ENCODE measurements around the gene EIF3F. TPM values are rescaled to one million over a fixed set of nuclear protein-coding genes. Genes with fewer than 3 reads are reported as not detected.

EIF3F gene
- polyA plus RNA-seq, 1 donor from 2014 or later, result 266 TPM

GRCh38 chr11:7969756-7970646 is 17.1 kb upstream of the EIF3F start:
- H3K4me2 ChIP-seq (ENCODE audit: low read length), result no peak overlapping the region
- no peaks in the 10 kb centered on the region for H3K9me2 ChIP-seq (ENCODE audit: insufficient read depth, low read length)
- H3K9me3 ChIP-seq (ENCODE audit: low read length), result no peaks in the 10 kb centered on the region
- H3K4me3 ChIP-seq (ENCODE audit: low read length), result no peak overlapping the region
- TF ChIP-seq TAF1 (IDR thresholded peaks at IDR 0.05; ENCODE audit: low read depth) (no peak), EZH2 (IDR thresholded peaks at IDR 0.05; ENCODE audit: borderline replicate concordance, insufficient read depth, low read length, poor library complexity, severe bottlenecking) (no peak), EP300 (conservative IDR thresholded peaks at IDR 0.05; ENCODE audit: poor library complexity, severe bottlenecking) (no peak), POLR2AphosphoS5 (IDR thresholded peaks at IDR 0.05) (no peak), RAD21 (conservative IDR thresholded peaks at IDR 0.05) (no peak), SMC3 (conservative IDR thresholded peaks at IDR 0.05; ENCODE audit: poor library complexity) (no peak), REST (IDR thresholded peaks at IDR 0.05; ENCODE audit: borderline replicate concordance) (no peak), CTCF (IDR thresholded peaks at IDR 0.05; ENCODE audit: poor library complexity, severe bottlenecking) (no peak), MXI1 (conservative IDR thresholded peaks at IDR 0.05; ENCODE audit: poor library complexity, severe bottlenecking) (no peak)
- H2AFZ ChIP-seq (ENCODE audit: low read depth, low read length), result no peak overlapping the region
- no peaks in the 10 kb centered on the region for H4K20me1 ChIP-seq (ENCODE audit: insufficient read depth)
- H3K36me3 ChIP-seq (ENCODE audit: insufficient read depth, low read length), result no peaks in the 10 kb centered on the region
- no peak overlapping the region for H3K27ac ChIP-seq (ENCODE audit: low read length)
- H3K9ac ChIP-seq (ENCODE audit: low read length), result no peak overlapping the region
- no peaks in the 10 kb centered on the region for H3K79me2 ChIP-seq (replicated peaks; ENCODE audit: insufficient read depth, low read length)
- no peaks in the 10 kb centered on the region for H3F3A ChIP-seq (ENCODE audit: insufficient read depth, low read length, poor library complexity, severe bottlenecking)
- no peaks in the 10 kb centered on the region for H3K27me3 ChIP-seq (ENCODE audit: insufficient read depth, low read depth, low read length)

GRCh38 chr11:7971846-7972245 is 15.3 kb upstream of the EIF3F start:
- H3K36me3 ChIP-seq (ENCODE audit: insufficient read depth, low read length), result no peaks in the 10 kb centered on the region
- H3K27me3 ChIP-seq (ENCODE audit: insufficient read depth, low read depth, low read length), result no peaks in the 10 kb centered on the region
- no peak overlapping the region for H3K27ac ChIP-seq (ENCODE audit: low read length)
- no peaks in the 10 kb centered on the region for H3K9me3 ChIP-seq (ENCODE audit: low read length)
- no peak overlapping the region for H3K4me2 ChIP-seq (ENCODE audit: low read length)
- no peak overlapping the region for H3K9ac ChIP-seq (ENCODE audit: low read length)
- H3K9me2 ChIP-seq (ENCODE audit: insufficient read depth, low read length), result no peaks in the 10 kb centered on the region
- H4K20me1 ChIP-seq (ENCODE audit: insufficient read depth), result no peaks in the 10 kb centered on the region
- H3K79me2 ChIP-seq (replicated peaks; ENCODE audit: insufficient read depth, low read length), result no peaks in the 10 kb centered on the region
- TF ChIP-seq POLR2AphosphoS5 (IDR thresholded peaks at IDR 0.05) (no peak), SMC3 (conservative IDR thresholded peaks at IDR 0.05; ENCODE audit: poor library complexity) (no peak), RAD21 (conservative IDR thresholded peaks at IDR 0.05) (no peak), CTCF (IDR thresholded peaks at IDR 0.05; ENCODE audit: poor library complexity, severe bottlenecking) (no peak), TAF1 (IDR thresholded peaks at IDR 0.05; ENCODE audit: low read depth) (no peak), MXI1 (conservative IDR thresholded peaks at IDR 0.05; ENCODE audit: poor library complexity, severe bottlenecking) (no peak), REST (IDR thresholded peaks at IDR 0.05; ENCODE audit: borderline replicate concordance) (no peak), EP300 (conservative IDR thresholded peaks at IDR 0.05; ENCODE audit: poor library complexity, severe bottlenecking) (no peak), EZH2 (IDR thresholded peaks at IDR 0.05; ENCODE audit: borderline replicate concordance, insufficient read depth, low read length, poor library complexity, severe bottlenecking) (no peak)
- no peak overlapping the region for H3K4me3 ChIP-seq (ENCODE audit: low read length)
- H2AFZ ChIP-seq (ENCODE audit: low read depth, low read length), result no peak overlapping the region
- H3F3A ChIP-seq (ENCODE audit: insufficient read depth, low read length, poor library complexity, severe bottlenecking), result no peaks in the 10 kb centered on the region

Data from neural cell (in vitro differentiated cells).